ENCODE results near the gene VAV3. TPM values are rescaled to one million over a fixed set of nuclear protein-coding genes. Genes with fewer than 3 reads are reported as not detected.

Gene VAV3
- total RNA-seq, 1 donor from 2014 or later: 1.8 TPM

GRCh38 chr1:107597290-107597689 lies 367.7 kb downstream of the VAV3 start:
- Mint-ChIP-seq H3K4me1 (ENCODE audit: low read depth) (peaks cover 15% of the 10 kb centered on the region), H3K9me3 (ENCODE audit: low read depth) (no peaks in the 10 kb centered on the region), H3K36me3 (ENCODE audit: insufficient read depth) (no peaks in the 10 kb centered on the region), H3K27ac (no peak overlapping the region), H3K4me3 (ENCODE audit: low read depth) (no peak overlapping the region), H3K27me3 (no peaks in the 10 kb centered on the region)
- no peak for TF ChIP-seq CTCF (IDR thresholded peaks at IDR 0.05; ENCODE audit: unreplicated experiment)
- no peak for DNase-seq (ENCODE audit: low spot score, unreplicated experiment)

- no peak for DNase-seq (ENCODE audit: low spot score, unreplicated experiment)
- no peaks in the 10 kb centered on the region for H3K36me3 Mint-ChIP-seq (ENCODE audit: insufficient read depth)
- H3K27ac Mint-ChIP-seq: no peak overlapping the region
- peaks cover 18% of the 10 kb centered on the region for H3K4me1 Mint-ChIP-seq (ENCODE audit: low read depth)
- no peaks in the 10 kb centered on the region for H3K27me3 Mint-ChIP-seq
- no peak overlapping the region for H3K4me3 Mint-ChIP-seq (ENCODE audit: low read depth)
- no peaks in the 10 kb centered on the region for H3K9me3 Mint-ChIP-seq (ENCODE audit: low read depth)
- TF ChIP-seq CTCF (IDR thresholded peaks at IDR 0.05; ENCODE audit: unreplicated experiment): no peak
These were observed 370.4 kb downstream of the VAV3 start for GRCh38 chr1:107594536-107594935.

- Mint-ChIP-seq H3K36me3 (ENCODE audit: insufficient read depth) (no peaks in the 10 kb centered on the region), H3K9me3 (ENCODE audit: low read depth) (no peaks in the 10 kb centered on the region), H3K27me3 (no peaks in the 10 kb centered on the region), H3K4me1 (ENCODE audit: low read depth) (peaks cover 12% of the 10 kb centered on the region), H3K4me3 (ENCODE audit: low read depth) (no peak overlapping the region), H3K27ac (no peak overlapping the region)
- no peak for TF ChIP-seq CTCF (IDR thresholded peaks at IDR 0.05; ENCODE audit: unreplicated experiment)
- DNase-seq (ENCODE audit: low spot score, unreplicated experiment): no peak
These were observed 371.3 kb downstream of the VAV3 start for GRCh38 chr1:107593501-107594209.

- Mint-ChIP-seq H3K4me1 (ENCODE audit: low read depth) (peaks cover 12% of the 10 kb centered on the region), H3K27me3 (peaks cover 2% of the 10 kb centered on the region), H3K27ac (no peak overlapping the region), H3K4me3 (ENCODE audit: low read depth) (no peak overlapping the region), H3K36me3 (ENCODE audit: insufficient read depth) (no peaks in the 10 kb centered on the region), H3K9me3 (ENCODE audit: low read depth) (no peaks in the 10 kb centered on the region)
- no peak for TF ChIP-seq CTCF (IDR thresholded peaks at IDR 0.05; ENCODE audit: unreplicated experiment)
- no peak for DNase-seq (ENCODE audit: low spot score, unreplicated experiment)
These were observed 373.9 kb downstream of the VAV3 start for GRCh38 chr1:107590900-107591622.

- H3K27me3 Mint-ChIP-seq: peaks cover 2% of the 10 kb centered on the region
- no peaks in the 10 kb centered on the region for H3K9me3 Mint-ChIP-seq (ENCODE audit: low read depth)
- DNase-seq (ENCODE audit: low spot score, unreplicated experiment): no peak
- no peak overlapping the region for H3K27ac Mint-ChIP-seq
- H3K4me1 Mint-ChIP-seq (ENCODE audit: low read depth): peaks cover 12% of the 10 kb centered on the region
- H3K36me3 Mint-ChIP-seq (ENCODE audit: insufficient read depth): no peaks in the 10 kb centered on the region
- H3K4me3 Mint-ChIP-seq (ENCODE audit: low read depth): no peak overlapping the region
- no peak for TF ChIP-seq CTCF (IDR thresholded peaks at IDR 0.05; ENCODE audit: unreplicated experiment)
These were observed 374.9 kb downstream of the VAV3 start for GRCh38 chr1:107590087-107590486.

Measured in progenitor cell of endocrine pancreas (in vitro differentiated cells).